GM18858 (cell line): ENCODE results near the gene JHY.
"Not testable (repeated sequence)": the region's sequence is repeated elsewhere in the genome, so short reads cannot be mapped to it uniquely, and the experiment has no call there.

Experiments
- ATAC-seq: cut with Tn5 transposase; IDR thresholded peaks from one replicate; pipeline ENCODE4 v1.9.1; 2021; ENCODE audit not compliant: unreplicated experiment

Gene JHY

DNA sequence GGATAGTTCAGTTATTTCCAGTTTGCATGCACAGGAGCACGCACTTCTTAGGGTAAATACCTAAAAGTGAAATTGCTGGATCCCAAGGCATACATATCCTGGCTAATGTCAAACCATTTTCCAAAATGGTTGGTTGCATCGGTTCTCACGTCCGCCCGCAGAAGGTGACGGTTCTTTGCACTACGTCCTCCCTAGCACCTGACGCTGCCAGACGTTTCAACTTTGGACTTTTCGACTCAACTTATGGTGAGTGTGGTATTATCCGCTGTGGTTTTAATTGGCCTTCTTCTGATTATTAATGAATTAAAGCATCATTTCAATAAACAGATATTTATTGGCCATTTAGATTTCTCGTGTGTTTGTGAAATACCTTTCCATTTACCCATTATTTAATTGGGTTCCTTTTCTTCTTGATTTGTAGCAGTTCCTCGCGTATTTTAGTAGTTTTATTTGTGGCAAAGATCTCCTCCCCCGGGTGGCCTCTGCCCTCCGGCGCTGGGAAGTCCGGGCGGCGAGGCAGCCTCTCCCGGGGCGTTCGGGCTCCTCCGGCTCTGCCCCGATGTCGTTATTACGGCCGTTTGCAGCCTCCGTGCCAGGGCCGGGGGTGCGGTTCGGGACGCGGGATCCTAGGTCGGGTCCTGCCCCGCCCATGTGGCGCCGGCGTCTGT, at the start of gene JHY:
Gene JHY, plus strand, starts transcription at position 571 of the 668 bp plus-strand sequence. CDS start 3,091 bp downstream, outside the sequence.
- ATAC-seq: no peak

DNA sequence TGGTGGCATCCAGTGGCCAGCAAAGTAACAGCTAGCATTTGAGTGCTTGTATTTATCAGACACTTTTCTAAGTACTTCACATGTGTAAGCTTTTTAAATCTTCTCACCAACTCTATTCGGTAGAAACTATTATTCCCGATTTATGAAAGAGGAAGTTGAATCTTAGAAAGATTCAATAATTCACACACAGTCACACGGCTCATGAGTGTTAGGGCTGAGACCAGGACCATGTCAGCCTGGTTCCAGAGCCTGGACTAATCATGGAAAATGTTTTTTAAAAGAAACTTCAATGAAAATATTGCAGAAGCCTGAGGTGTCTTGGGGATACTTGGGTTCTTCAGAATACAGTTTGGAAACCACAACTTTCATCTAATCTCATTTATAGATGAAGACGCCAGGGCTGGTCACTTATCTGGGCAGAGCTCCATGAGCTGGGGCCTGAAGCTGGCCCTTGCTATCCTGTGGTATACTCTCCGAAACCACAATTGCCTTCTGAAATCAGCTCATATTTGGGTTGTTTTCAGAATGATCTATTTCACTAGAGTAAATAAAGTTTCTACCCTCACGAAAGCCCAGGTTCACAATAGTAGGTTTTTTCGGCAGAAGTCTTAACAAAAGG, 48.6 kb upstream of the JHY start:
- no peak for ATAC-seq

DNA sequence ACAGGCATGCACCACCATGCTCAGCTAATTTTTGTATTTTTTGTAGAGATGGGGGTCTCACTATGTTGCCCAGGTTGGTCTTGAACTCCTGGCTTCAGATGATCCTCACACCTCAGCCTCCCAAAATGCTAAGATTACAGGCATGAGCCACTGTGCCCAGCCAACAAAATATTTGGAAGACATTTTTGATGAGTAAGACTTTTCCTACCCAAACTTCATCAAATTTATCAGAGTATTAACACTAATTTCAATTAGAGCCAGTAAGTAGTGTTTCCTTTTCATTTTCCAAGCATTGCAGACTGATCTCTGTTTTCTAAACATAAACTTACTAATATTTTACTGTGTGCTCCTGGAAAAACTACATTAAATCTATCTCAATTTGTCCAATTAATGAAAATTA, 45.6 kb upstream of the JHY start:
- ATAC-seq: no peak

DNA sequence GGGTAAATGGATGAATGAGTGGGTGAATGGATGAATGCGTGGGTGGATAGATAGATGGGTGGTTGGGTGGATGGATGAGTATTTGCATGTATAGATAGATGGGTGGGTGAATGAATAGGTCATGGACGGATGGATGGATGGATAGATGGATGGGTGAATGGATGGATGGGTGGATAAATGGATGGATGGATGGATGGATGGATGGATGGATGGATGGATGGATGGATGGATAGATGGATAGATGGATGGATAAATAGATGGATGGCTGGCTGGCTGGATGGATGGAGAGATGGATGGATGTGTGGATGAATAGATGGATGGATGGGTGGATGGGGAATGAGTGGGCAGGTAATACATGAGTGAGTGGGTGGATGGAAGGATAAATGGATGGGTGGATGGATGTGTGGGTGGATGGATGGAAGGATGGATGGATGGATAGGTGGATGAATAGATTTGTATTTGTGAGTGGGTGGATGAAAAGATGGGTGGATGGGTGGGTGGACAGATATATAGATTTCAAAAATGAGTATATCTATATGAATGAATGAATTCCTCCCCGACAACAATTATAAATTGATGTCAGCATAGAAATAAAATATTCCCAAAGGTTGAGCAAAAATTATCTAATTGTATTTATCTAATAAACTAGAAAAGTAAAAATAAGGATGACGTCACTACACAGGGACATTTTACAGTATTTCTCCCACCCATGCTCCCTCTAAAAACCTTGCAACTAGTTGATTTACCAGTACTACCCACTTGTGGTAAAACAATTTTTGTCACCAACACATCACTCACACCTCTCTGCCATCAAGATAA, 44.8 kb upstream of the JHY start:
- no peak for ATAC-seq

DNA sequence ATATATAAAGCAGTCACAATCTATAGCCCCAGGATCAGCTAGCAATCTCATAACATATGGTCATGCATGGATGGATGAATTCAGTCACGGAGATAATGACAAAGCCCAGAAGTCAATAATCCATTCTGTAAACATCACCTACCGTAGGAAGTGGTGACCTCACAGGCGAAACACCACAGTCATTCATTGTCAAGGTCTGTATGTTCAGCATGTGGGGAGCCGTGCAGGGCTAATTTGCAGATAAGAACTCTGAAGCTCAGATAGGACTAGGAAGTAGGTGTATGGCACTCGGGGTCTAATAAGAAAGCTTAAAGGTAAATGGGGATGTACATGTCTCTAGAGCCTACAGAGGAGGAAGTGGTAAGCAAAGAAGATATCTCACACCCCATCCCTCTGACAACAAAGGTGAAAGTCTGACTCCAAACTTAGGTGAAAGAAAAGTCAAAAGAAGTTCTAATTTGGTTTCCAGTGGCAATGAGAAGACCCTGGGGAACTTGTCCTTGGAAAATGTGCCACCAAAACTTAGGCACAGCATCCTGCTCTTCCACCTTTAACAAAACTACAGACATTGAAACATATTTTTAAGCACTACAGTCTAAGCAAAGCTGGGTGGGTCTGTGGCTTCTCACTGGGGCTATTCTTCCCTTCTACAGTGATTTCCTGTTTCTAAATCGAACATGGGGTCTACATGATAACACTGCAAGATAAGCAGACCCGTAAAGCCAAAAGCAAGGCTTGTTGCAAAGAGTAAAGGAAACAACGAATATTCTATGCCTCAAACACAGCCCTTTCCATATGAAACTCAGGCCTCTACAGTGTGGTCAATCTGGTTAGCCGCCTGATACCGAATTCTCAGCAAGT, 39.0 kb upstream of the JHY start:
- ATAC-seq: no peak

DNA sequence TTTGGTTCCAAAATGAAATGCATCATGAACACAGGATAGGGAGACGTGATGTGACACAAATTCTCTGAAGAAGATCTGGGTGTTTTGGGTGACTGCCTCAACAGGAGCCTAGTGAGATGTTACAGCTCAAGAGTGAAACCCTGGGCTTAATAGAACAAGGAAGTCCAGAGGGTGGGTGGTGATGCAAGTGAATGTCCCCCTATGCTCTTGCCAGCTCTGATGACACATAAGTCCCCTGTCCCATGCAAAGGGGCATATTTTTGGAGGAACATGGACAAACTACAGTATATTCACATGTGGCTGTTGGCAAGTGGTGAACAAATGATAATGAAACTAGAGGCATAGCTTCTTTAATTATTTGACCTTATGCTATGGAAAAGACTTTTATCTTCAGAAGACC, 35.1 kb upstream of the JHY start:
- no peak for ATAC-seq

DNA sequence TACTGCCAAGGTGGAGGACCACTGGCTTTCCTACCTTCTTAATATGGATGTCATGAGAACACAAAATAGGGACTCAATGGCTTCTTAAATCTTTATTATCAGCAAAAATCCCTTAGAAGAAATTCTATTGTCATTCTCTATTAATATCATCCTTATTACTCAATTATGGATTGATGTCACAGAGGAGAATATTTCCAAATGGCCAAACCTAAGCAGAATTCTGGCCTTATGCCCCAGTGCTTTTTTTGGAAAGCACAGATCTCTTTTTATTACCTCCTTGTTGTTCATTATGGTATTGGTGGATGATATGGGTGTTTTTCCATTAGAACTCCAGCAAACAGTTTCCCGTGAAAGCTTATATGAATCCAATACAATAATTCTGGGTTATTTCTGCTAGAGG, 34.4 kb upstream of the JHY start:
- ATAC-seq: no peak

DNA sequence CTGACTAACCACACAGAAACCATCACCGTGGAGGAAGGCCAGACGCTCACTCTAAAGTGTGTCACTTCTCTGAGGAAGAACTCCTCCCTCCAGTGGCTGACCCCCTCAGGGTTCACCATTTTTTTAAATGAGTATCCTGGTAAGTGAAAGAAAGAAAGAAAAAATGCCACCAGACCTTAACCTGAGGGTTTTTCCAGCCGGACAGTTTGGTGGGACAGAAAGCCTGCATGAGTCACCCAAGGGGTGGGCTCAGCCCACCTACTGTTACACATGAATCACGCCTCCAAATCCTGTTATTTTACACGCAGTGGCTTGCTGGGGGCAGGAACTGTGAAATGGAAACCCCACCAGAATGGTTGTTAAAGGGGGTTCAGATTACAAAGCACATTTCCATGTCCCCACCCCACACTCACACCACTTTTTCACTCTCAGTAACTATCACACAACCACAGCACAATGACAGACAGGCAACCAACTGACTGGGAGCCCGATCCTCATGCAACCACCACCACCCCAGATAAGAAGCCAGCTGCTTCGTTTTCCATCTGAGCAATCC, 32.4 kb upstream of the JHY start:
- no peak for ATAC-seq

DNA sequence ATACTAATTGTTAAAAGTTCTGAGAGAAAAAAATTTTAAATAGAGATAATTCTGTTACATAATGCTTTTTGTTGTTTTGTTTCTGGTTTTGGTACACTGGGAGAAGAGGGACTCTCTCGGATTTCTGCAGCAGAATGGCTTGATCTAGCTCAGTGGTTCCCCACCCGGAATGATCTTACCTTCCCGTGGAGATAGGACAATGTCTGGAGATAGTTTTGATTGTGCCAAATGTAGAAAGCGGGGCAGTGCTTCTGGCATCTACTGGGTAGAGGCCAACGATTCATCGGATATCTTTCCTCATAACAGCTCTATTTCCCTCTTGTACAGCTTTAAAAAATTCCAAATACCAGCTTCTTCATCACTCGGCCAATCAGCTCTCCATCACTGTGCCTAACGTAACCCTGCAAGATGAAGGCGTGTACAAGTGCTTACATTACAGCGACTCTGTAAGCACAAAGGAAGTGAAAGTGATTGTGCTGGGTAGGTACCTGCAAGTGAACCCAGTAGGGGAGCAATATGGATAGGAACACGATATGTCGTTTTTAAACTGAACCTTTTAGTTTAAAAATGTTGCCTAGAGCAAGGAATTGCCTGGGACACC, 31.1 kb upstream of the JHY start:
- no peak for ATAC-seq

DNA sequence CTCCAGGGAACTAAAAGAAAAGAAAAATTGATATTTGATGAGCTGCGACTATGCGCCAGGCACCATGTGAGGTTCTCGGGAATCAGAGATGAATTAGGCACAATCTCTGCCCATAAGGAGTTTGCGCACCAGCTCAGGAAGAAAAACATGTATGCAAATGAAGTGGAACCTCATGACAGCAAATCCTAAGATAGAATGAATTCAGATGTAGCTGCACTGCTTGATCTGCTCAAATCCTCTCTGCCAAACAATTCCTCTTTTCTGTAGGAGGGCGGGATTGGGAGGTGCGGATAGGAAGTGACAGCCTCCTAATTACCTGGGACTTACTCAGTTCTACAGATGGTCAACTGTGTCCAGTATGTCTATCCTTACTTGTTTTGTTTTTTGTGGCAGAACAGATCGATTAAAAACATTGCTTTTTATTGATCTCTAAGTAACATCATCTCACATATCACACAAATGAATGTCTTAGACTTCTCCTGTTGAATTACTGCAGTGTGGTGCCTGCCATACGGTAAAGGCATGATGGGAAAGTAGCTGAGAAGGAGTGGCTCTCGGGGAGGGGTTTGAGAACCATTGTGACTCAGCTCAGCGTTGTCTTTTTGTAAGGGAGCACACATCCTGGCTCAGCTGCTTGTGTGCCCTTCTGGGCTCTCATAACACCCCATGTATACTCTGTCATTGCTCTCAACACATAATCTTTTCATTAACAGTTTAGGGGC, 30.3 kb upstream of the JHY start:
- no peak for ATAC-seq

DNA sequence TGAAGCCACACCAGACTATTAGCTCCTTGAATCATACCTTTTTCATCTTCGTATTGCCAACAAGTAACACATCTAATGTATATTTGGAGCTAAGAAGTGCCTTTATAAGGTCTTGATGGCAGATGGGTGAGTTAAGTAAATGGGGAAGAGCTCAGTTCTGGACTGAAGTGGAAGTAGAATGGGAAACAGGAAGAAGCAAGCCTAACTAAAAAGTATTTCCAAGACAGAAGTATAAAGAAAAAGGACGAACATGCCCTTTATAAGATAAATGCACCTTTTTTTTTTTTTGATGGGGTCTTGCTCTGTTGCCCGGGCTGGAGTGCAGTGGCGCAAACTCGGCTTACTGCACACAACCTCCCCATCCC, 29.8 kb upstream of the JHY start:
- ATAC-seq: no peak

DNA sequence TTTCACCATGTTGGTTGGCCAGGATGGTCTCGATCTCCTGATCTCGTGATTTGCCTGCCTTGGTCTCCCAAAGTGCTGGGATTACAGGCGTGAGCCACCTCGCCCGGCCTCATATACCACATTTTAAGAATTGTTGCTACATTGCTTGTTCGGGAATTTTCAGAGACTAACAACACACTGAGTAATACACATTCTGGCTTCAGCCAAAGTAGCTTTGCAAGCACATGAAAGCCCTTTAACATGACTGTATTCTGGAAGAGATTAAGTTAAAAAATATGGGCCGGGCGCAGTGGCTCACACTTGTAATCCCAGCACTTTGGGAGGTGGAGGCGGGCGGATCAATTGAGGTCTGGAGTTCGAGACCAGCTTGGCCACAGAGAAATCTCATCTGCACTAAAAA, 29.3 kb upstream of the JHY start:
- no peak for ATAC-seq

DNA sequence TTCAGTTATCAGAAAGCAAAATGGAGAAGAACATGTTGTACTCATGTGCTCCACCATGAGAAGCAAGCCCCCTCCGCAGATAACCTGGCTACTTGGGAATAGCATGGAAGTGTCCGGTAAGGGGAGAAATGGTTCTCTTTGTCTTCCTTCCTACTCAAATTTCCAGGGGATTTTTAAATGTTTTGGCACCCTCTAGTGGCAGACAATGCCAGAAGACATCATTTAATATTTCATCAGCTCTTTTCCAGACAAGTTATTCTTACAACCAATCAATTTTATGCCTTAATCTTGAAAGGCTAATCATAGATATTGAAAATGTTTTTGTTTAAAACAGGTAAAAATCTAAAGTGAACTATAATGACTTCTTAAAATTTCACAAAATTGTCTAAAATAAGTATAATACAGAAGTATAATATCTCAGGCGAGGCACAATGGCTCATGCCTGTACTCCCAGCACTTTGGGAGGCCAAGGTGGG, 28.6 kb upstream of the JHY start:
- ATAC-seq: no peak

DNA sequence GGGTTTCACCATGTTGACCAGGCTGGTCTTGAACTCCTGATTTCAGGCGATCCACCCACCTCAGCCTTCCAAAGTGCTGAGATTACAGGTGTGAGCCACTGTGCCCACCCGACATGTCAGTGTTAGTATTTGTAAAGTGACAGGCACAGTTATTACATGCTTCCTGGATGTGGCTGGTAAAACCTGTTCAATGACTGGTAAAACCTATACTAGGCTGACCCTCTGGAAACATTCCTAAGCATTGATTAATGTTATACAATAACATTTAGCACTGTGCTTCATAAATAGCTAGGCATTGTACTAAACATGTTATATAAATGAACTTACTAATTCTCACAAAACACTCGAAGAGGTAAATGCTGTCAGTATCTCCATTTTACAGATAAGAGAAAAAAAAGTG, 20.9 kb upstream of the JHY start:
- ATAC-seq: no peak

DNA sequence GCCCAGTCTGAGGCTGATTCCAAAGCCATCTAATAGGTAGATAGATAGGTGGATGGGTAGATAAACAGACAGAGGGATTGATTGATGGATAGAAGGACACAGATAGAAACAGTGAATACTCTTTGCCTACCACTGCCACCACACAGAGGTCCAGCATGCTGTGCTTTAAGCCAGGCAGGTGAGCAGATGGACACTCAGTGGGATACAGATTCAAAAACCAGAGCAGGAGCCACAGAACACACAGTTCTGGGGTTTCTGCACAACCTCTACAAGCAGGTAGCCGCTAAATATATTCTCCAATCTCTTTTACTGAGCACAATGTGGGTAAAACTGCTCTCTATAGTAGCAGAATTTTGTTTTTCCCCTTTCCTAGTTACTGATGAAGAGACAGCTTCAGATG, 20.5 kb upstream of the JHY start:
- no peak for ATAC-seq

DNA sequence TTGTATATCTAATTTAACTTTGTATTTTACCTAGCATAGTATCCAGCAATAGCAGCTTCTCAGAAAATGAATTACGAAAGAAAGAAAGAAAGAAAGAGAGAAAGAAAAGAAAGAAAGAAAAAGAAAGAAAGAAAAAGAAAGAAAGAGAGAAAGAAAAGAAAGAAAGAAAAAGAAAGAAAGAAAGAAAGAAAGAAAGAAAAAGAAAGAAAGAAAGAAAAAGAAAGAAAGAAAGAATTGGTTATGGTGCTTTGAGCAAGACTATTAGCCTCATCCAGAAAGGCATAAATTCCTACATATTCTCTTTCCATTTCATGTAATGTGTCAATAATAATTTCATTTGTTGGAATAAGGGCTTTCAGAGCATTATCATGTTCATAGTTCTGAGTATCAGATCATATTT, 19.4 kb upstream of the JHY start:
- not testable (repeated sequence) for ATAC-seq

DNA sequence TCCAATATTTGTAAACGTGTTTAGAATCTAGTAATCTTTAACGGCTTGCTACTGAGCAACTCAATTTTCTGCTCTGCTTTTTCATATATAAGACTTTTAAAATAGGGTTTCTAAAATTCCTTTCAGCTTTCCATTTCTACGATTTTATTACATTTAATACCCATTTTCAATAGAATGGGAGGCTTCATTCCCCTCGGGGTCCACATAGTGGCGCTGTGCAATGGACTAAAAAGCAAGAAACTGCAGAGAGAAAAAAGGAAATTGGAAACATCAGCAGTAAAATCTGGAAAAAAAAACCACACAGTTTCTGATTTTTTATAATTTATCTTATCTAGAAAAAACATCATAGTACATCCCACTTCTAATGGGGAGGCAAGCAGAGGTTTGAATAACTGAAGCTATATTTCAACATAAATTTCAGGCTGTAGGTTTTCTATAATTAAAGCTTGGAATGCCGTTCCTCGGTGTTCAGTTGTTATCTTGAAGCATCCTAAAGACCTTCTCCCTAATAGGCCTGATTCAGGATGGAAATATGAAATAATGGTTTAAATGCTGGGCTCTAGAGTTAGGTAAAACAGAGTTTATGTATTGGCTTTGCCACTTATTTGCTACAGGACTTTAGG, 18.7 kb upstream of the JHY start:
- no peak for ATAC-seq

DNA sequence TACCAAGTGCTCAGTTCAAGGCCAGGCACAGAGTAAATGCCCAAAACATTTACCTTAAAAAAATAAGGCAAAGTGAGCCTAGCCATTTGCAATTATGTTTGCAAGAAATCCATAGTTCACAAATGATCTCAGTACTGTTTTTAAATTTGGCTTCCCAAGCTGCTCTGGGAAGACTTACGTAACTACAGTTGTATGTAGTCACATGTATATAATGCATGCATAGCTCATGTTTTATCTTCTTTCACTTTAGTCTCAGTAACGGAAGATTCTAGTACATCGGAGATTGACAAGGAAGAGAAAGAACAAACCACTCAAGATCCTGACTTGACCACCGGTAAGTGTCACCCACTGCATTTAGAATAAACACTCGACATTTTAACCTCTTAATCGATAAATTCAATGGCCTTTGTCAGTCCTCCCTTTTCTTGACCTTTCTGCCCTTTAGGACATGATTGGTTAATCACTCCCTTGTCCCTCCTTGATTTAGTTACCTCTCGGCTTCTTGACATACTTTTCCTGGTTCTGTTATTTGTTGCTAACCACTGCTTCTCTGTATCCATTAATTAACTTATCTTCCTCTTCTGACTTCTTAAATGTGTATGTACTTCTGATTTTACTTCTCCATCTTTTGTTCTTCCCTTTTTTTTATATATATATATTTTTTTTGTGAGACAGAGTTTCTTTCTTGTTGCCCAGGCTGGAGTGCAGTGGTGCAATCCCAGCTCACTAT, 18.0 kb upstream of the JHY start:
- ATAC-seq: no peak

DNA sequence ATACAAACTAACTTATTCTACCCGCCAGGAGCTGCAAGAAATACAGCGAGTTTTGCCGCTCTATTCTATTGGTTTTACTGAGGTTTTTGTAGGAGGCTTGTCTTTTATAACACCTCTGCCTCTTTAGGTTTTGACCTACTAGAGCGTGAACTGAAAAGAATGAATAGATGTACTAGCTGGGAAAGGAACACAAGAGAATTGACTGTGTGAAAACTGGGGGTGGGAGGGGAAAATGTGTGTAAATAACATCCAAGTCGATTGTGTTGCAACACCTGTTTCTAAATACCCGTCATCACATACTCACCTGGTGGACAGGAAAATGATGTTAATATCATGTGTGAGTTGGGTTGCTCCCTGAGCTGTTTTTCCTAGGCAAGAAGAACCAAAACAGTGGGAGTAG, 12.9 kb upstream of the JHY start:
- ATAC-seq: no peak
